ENCODE data around the gene MAGI2.
"Not testable (repeated sequence)": the region's sequence is repeated elsewhere in the genome, so short reads cannot be mapped to it uniquely, and the experiment has no call there.

MAGI2 gene

DNA sequence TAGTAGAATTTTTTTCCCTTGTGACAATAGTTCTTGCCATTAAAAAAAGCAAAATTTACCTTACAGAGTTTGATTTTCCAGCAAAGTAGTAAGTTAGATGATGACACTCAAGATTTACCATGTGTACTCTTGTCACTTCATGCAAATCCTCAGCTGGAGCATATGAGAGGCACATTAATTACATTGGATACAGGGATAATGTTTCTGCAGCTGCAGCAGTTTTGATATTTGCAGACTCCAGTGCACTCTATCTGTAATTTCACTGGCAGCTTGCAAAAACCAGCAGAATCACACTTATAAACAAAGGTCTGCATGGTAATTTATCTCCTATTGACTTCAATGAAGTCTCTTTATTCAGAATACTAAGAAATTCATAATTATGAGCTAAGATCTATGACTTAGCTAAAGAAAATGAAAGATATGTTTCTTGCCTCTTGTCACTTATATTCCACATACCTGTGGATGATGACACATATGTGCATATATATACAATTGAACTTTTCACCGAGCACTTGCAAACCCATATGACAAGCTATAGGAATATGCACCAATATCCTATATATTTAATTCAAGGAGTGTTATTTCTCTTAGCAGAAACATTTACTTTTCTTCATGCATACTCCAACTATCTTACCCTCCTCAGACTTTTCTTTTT, 1124.3 kb downstream of the MAGI2 start:
- no peak overlapping the region for H3K4me3 ChIP-seq (ENCODE audit: low read depth, low read length)

DNA sequence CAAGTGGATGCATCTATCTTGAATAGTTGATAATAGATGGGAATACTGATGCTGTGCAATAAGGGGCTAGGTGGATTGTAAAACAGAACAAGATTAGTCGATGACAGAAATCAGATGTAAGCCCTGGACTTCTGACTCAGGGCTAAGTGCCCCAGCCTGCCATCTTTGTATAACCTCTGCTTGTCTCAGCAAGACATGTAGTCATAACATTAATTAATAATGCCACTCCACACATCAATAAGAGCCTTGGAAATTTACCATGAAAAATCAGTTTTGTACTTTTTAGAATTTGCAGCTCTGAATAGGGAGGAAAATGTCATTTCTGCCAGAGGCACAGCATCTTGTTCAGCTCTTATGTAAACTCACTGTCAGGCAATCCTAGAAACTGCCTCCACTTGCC, 1125.7 kb downstream of the MAGI2 start:
- no peak overlapping the region for H3K4me3 ChIP-seq (ENCODE audit: low read depth, low read length)

DNA sequence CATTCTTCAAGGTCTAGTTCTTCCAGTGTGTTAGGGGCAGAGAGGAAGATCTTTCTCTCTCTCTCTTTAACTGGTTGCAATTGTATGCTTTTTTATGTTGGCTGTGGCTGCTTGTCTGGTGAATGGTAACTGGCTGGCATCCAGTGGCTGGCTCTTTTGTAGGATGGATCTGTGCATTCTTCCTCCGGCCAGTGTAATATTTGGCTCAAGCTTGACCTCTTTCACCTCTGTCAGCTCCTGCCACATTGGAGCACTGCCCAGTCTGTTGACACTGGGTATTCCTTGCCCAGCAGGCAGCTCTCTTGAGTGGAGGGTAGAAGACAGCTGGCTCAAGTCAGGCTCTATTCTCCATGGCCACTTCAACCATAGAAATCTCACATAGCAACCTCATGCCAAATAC, 1126.6 kb downstream of the MAGI2 start:
- H3K4me3 ChIP-seq (ENCODE audit: low read depth, low read length): no peak overlapping the region

DNA sequence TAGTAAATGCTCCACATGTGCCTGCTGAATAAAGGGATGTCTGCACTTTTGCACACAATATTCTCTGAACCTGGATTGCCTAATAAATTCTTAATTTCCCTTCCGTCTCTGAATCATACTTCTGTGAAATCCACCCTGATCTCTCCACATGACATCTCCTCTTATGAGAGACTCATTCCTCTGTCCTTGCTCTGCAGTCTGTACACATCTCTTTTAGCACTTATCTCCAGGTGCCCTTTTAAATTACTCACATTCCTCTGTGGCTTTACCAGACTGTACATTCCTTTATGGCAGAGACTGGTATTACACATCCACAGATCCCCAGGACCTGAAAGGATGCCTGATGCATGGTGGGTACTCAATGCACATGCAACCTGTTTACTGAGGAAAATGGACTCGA, 1127.3 kb downstream of the MAGI2 start:
- H3K4me3 ChIP-seq (ENCODE audit: low read depth, low read length): no peak overlapping the region

DNA sequence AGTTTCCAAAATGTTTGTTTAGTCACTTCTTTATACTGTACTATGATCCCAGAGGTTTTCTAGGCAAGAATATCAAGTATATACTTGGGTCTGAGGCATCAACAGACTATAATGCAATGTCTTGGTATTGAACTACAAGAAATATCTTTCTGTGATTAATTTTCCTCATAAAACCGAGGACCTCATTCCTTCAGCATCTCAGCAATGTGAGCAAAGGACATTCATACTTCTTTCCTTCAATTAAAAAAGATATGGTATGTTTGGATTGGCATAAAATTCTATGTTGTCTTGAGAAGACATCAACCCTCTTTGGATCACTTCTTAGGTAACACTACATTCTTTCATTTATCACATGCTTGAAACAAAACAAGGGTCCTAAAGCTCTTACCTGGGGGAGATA, 1130.3 kb downstream of the MAGI2 start:
- no peak overlapping the region for H3K4me3 ChIP-seq (ENCODE audit: low read depth, low read length)

DNA sequence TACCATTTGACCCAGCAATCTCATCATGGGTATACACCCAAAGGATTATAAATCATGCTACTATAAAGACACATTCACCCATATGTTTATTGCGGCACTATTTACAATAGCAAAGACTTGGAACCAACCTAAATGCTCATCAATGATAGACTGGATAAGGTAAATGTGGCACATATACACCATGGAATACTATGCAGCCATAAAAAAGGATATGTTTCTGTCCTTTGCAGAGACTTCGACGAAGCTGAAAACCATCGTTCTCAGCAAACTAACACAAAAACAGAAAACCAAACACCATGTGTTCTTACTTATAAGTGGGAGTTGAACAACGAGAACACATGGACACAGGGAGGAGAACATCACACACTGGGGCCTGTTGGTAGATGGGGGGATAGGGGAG, 1131.2 kb downstream of the MAGI2 start:
- not testable (repeated sequence) for H3K4me3 ChIP-seq (ENCODE audit: low read depth, low read length)

DNA sequence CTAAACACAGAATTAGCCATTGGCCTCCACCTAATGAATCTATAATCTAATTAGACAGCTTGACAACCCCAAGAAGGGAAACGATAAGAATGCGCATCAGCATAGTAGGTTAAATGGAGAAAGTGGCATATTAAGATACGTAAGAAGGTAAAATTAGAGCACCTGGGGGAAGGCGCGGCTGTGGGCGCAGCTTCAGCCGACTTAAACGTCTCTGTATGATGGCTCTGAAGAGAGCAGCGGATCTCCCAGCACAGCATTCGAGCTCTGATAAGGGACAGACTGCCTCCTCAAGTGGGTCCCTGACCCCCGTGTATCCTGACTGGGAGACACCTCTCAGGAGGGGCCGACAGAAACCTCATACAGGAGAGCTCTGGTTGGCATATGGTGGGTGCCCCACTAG, 1136.1 kb downstream of the MAGI2 start:
- no peak overlapping the region for H3K4me3 ChIP-seq (ENCODE audit: low read depth, low read length)

DNA sequence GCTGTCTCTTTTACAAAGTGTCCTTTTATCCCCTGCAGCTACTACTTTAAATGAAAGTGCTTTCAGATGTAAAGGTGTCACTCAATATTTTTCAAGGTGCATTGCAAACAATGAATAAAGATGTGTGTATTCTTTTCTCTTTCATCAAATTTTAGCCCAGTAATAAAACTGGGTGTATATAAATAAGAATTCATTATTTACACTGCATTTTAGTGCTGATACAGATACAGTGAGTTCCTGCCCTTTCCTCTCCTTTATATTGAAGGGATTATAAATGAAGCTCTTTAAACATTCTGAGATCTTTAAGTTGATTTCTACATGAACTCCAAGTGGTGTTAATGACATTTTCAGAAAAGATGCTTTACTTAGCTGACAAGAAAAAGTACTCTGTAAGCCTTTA, 1137.4 kb downstream of the MAGI2 start:
- H3K4me3 ChIP-seq (ENCODE audit: low read depth, low read length): no peak overlapping the region

DNA sequence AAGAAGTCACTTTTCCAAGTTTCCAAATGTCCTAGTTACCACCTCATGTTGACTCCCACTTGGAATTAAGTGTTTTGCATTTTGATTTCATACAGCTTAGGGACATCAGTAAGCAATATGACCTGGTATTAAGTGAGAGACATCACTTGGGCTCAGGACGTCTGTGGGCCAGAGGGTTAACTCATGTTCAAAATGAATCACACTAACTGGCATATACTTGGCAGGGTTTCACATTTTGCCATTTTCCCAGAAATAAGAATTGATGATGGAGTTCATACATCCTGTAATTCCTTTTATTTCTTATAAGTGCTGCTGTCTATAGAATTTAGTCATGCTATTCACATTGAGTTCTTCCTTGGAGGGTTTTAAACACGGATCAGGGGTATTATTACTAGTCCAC, 1138.3 kb downstream of the MAGI2 start:
- H3K4me3 ChIP-seq (ENCODE audit: low read depth, low read length): no peak overlapping the region

DNA sequence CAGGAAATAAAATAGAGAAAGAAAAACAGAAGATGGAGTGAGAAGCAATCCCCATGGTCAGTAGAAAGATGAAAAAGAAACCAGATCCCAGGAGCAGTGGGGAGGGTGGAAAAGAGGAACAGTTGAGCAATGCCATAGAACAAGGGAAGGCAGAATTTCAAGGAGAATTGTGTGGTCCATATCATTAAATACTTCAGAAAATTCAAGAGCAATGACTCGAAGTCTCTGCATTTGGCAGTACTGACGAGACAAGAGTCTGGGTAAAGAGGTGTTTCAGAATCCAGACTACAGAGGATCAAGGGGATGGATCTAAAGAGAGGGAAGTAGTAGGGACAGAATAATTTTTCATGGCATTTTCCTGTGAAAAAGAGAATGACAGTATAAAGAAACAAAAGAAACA, 1142.3 kb downstream of the MAGI2 start:
- no peak overlapping the region for H3K4me3 ChIP-seq (ENCODE audit: low read depth, low read length)

DNA sequence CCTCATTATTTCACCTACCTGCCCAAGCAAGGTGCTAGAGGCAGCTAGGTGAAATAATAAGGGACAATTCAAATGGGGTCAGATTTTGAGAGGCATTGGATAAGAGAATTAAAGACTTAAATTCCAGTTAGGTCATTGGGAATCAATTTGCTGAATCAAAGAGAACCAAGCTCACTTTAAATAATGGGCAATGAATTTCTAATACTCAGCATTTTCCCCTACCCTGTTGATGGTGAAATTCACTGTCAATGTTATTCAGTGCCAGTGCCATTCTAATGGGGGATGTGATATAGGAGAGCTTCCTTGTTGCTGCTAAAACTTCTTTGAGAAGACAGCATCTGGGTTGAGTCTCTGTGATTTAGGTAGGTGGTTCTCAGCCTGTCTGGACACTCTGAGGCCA, 1145.6 kb downstream of the MAGI2 start:
- no peak overlapping the region for H3K4me3 ChIP-seq (ENCODE audit: low read depth, low read length)

DNA sequence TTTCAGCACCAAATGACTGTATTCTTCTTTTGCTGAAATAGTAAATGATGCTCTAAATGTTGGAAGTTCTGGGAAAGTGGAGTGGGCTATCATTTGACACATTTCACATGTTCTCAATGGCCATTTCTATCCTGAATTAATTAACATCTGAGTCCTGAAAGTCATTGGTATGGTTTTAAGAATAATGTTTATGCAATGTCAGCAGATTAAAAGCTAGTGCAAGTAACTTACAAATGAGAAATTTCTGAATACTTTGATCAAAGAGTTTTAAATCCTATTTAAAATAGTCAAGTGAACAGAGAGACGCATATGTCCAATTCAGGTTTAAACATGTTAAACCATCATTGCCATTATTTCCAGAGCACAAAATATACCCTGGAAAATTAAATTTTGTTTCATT, 1146.8 kb downstream of the MAGI2 start:
- H3K4me3 ChIP-seq (ENCODE audit: low read depth, low read length): no peak overlapping the region

DNA sequence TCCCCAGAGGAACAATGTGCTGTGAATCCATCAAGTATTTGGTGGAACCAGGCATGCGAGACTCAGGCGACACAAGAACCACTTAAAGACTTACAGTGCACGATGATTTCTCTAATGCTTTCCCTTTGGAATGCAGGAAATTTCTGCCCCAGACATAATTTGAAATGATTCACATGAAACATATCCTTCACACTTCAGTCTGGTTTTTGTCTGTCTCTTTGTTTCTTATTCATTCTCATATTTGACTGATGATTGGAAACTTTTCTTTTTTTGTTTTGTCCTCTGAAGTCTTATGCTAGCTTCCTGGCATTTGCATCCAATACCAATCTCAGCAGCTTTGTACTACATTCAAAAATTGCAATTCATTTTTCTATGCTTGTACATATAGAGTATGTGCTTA, 1152.1 kb downstream of the MAGI2 start:
- no peak overlapping the region for H3K4me3 ChIP-seq (ENCODE audit: low read depth, low read length)

DNA sequence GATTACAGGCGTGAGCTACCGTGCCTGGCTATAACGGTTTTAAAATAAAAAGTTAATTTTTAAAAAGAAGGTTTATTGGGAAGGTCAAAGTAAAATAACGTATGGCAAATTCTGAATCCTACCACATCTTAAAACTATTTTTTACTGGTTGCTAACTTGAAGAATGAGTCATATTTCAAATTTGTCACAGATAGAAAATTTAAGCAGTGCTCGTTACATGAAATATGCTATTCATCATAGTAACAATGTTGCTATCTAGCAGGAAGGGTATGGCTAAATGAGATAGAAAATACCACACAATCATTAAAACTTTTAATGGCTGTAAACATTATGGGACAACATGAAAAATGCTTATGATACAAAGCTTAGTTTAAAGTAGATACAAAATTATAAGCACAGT, 1154.4 kb downstream of the MAGI2 start:
- no peak overlapping the region for H3K4me3 ChIP-seq (ENCODE audit: low read depth, low read length)

DNA sequence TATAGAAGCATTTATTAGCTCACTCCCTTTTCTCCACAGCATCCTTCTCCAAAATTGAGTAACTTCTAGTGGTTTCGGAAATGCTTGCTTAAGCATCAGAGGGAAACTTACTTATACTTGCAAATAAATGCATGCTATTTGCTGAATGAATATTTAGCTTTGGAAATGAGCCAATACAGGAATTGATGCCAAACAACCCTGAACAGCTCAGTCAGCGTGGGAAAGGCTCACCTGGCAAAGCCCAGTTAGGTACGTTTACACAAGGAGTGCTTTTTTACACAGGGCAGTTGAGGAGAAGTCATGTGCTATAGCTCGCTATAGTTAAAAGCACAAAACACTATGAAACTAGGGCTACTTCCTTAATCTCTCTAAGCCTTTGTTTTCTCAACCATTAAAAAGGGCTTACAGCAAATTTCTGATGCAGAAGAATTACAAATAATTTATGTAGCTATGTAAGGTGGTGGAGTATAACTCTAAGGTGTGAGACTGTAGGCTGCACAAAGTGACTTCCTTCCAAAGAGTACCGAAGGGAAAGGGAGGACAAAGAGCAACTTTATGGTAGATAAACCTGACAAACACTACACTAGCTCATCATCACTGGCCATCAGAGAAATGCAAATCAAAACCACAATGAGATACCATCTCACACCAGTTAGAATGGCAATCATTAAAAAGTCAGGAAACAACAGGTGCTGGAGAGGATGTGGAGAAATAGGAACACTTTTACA, 1156.7 kb downstream of the MAGI2 start:
- H3K4me3 ChIP-seq (ENCODE audit: low read depth, low read length): no peak overlapping the region

DNA sequence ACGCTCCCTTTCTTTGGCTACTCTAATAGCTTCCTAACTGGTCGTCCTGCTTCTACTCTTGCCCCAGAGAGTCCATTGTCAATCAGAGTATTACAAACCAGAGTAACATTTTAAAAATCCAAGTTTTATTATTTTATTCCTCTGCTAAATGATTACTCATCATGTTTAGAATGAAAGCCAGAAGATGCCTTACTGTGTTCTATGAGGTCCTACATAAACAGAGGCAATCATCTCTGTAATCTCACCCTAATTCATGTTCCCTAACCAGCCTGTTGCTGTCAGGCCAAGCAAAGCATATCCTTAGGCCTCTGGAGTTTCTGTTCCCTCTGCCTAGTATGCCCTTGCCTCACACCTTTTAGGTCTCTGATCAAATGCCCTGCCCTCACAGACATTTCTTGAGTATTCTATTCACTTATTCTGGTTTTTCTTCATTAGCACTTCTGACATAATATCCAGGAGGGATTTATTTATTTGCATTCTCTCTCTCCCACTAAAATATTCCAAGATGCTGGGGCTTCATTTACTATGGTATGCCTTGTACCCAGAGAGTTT, 1157.3 kb downstream of the MAGI2 start:
- H3K4me3 ChIP-seq (ENCODE audit: low read depth, low read length): no peak overlapping the region

DNA sequence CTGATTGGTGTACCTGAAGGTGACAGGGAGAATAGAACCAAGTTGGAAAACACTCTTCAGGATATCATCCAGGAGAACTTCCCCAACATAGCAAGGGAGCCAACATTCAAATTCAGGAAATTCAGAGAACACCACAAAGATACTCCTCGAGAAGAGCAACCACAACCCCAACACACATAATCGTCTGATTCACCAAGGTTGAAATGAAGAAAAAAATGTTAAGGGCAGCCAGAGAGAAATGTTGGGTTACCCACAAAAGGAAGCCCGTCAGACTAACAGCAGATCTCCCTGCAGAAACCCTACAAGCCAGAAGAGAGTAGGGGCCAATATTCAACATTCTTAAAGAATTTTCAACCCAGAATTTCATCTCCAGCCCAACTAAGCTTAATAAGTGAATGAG, 1164.0 kb downstream of the MAGI2 start:
- H3K4me3 ChIP-seq (ENCODE audit: low read depth, low read length): not testable (repeated sequence)

DNA sequence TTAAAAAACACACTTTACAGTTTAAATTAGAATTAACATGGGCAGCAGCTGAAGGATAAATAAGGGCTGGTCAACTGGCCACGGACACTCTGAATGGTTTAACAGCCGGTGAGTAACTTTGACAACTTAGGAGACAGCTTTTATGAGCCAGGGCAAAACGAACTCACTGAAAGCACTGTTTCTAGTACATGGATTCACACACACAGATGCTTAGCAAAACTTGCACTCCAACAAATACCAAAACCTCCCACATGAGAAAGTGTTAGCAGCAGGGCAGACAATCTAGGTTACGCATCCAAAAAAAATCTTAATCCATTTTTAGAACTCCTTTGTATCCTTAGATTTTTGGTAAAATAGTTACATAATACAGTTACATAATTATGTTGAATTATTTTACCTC, 1168.5 kb downstream of the MAGI2 start:
- H3K4me3 ChIP-seq (ENCODE audit: low read depth, low read length): no peak overlapping the region

DNA sequence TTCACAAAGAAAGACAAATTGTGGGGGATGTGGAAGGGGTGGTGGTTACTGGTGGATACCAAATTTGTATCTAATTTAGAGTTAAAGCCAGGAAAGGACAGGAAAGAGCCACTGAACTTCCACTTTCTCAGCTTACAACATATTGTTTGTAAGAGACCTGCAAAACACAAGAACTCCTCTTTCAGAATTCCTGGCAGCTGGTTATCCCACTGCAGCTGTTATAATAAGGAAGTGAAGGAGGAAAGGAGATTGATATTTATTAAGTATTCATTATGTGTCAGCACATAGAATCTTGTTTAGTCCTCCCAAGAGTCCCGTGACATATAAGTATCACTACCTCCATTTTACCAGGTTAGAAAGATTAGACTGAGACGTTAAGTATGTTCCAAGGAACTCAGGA, 1173.2 kb downstream of the MAGI2 start:
- no peak overlapping the region for H3K4me3 ChIP-seq (ENCODE audit: low read depth, low read length)

DNA sequence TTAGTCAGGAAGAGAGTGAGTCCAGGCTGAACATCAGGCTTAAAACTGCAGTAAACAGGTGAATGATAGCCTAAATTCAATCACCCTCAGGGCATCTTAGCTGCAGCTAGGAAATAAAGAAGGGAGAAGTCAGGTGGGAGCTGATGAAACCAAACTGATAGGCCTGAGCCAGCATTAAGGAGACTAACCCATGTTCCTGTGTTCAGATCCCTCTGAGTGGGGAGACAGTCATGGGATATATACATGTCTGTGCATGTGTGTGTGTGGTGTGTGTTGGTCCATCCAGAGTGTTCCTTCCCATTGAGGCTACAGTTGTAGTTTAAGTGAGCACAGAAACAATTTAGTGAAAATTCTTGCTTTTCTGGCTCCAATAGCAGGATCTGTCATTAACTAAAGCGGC, 1174.0 kb downstream of the MAGI2 start:
- H3K4me3 ChIP-seq (ENCODE audit: low read depth, low read length): no peak overlapping the region

DNA sequence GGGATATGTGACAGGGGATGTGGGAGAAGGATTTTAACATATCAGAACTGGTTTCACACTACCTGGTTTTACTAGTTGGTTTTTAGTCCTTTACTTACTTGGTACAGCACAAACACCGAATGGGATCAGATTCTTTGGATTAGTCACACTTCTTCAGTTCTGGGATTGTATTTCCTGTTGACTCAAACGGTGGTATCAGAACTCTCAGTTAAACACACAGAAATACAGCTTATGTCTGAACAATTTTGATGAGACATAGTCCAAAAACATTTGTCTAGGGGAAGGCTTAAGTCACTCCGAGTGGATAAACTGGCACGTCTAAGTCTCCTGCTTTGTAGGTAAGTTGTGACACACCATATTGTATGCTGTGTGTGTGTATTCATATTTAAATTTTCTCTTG, 1174.4 kb downstream of the MAGI2 start:
- no peak overlapping the region for H3K4me3 ChIP-seq (ENCODE audit: low read depth, low read length)

DNA sequence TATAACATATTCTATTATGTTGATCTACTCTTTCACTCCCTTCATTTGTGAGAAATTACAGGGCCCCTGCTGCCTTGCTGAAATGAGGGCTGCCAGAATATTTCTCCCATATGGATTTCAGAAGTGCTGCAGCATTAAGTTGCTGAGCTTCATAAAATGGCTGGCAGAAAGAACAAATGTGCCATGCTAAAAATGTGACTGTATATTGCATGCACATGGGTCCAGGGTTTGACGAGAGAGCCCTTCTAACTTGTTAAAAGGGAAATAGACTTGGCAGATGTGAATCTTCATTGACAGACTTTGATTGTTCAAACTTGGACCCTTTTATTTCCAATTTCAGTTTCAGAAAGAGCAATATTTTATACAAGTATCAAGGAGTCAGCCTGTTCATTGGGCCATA, 1186.3 kb downstream of the MAGI2 start:
- H3K4me3 ChIP-seq (ENCODE audit: low read depth, low read length): no peak overlapping the region

DNA sequence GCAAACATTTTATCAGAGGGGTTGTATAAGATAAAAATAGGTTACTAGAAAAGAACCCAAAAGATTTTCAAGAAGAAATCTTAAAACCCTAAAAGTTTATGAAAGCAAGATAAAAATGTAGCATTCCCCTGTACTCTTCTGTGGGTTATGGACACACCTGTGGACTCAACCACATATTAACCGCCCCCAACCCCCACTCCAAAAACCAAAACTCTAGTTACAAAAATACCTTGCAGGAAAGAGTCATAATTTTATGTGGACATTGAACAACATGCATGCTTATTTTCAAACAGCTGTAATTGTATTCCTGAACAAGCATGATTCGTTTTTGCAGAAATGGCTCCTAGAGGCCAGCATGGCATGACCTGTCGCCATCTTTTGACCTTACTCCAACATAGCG, 1188.0 kb downstream of the MAGI2 start:
- no peak overlapping the region for H3K4me3 ChIP-seq (ENCODE audit: low read depth, low read length)
